Activated CD8-positive, alpha-beta memory T cell treated with anti-CD3 and anti-CD28 coated beads, Interleukin-2, amount 50 U/mL, for 24 hours (primary cell): Measurements from ENCODE around the gene C1orf232.

Experiments
- DNase-seq: peaks from one replicate; pipeline ENCODE4 v3.0.0-alpha.2; 2020; ENCODE audit errors: extremely low read depth

The C1orf232 gene

DNA sequence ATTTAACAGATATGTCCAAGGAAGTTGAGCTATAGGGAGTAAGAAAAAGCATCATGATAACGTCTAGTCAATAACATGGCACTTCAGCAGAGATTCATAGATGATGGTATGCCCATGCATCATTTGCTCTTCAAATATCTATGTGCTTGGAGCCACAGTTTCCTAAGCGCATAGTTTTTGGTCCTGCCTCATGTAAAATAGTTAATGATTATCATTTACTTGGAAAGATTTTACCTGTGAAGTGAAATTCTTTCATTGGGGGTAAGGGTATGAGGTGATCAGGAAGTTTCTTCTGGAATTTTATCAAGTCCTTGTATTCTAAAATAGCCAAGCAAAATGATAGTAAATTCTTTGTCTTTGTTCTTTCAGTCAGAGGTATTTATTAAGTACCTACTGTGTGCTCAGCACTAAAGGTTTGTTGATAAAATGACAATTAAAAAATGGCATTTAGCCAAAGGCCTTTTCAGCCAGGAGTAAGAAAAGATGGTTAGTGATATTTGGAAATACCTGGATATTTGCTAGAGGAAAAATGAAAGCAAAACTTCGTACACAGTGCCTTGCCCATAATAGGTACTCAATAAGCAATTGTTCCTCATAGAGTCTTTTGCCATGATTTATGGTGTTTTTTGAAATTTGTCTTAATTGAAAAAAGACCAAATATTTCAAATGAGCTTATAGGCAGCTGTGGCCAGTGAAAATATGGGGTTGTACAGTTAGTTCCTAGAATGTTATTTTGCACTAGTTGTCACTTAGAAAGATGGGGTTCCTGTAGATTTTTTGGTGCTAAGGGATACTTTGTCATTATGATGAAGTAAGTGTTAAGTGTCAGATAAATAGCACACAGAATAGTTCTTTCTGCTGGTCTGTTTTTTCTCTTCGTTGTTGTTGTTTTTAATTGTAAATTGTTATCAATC is 44.1 kb downstream of the C1orf232 start:
- no peak for DNase-seq

DNA sequence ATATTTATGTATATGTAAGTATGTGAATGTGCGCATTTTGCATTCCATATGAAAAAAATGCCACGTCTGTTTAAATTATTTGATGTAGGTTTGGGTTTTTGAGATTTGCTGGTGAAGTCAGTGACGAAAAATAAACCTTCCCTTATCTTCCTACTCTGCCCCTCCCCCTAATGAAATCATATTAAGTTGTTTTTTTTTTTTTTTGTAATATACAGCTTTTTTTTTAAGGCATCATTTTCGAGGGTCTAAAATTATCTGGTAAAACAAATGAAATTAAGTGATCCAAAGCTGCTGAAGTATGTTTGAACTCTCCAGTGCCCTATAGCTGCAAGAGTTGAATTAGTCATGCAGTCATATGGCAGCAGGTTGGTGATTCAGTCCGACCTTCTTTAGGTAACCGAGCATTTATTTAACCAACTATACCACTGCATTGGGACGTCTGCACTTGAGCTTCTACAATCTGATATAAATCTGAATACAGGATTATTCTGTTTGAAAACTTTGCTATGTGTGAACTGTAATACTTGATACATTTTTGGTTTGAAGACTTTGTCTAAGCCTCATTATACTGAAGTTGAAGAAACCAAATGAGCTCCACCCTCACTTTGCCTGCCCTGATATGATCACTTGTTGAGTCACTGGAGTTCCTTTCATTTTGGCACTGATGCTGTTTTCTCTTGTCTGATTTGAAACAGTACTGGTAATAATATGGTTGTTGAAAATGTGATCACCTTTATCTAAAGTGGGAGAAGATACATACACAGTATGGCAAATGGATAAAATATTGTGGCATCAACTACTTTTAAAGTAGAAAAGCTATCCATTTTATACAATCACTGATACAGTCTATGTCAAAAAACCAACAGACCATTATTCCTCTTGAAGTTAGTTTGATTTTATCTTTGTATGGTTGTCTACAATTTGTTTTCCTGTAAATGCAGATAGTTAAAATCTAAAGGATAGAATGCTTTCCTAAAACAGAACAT is 45.5 kb downstream of the C1orf232 start:
- no peak for DNase-seq

DNA sequence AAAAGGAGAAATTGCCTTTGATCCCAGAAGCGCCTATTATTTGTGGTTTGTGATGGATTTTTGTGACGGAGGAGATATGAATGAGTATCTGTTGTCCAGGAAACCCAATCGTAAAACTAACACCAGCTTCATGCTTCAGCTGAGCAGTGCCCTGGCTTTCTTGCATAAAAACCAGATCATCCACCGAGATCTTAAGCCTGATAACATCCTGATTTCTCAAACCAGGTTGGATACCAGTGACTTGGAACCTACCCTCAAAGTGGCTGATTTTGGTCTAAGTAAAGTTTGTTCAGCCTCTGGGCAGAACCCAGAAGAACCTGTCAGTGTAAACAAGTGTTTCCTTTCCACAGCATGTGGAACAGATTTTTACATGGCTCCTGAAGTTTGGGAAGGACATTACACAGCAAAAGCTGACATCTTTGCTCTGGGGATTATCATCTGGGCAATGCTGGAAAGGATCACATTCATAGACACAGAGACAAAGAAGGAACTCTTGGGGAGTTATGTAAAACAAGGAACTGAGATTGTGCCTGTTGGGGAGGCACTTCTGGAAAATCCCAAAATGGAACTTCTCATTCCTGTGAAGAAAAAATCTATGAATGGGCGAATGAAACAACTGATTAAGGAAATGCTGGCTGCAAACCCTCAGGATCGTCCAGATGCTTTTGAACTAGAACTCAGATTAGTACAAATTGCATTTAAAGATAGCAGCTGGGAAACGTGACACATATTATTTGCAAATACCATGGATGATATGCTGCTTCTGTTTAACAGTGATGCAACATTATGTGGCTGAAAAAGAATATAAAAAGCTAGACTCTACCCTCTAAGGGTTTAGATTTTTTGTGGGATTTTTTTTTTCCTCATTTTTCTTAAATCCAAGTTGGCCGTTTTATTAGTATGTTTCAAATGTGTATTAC is 46.6 kb downstream of the C1orf232 start:
- DNase-seq: no peak

DNA sequence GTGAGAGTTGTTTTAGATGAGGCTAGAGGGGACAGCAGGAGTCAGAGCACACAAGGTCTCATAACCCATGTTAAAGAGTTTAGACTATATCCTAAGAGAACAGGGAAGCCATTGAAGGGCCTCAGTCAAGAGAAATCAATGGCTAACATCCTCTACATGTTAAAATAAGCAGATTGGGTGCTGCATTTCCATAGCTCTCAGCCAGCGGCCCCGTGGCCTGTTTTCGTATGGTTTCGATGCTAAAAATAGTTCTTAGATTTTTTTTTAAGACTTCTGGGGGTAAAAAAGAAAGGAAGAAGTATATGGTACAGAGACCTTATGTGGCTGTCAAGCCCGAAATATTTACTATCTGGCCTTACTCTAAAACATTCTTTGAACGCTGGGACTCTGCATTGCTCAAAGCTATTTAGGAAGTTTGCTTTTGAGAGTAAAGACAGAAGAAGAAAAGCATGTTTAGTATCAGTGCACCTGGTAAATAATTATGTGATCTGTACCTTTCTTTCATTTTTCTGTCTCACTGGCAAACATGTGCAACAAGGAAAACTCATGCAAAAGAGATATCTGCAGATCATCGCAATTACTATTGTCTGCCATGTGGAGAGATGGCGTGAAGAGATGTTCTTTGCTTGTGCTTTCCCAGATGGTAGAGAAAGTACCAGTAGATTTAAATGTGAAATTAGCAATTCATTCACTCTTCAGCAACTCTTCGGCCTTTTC is 48.7 kb downstream of the C1orf232 start:
- DNase-seq: no peak

DNA sequence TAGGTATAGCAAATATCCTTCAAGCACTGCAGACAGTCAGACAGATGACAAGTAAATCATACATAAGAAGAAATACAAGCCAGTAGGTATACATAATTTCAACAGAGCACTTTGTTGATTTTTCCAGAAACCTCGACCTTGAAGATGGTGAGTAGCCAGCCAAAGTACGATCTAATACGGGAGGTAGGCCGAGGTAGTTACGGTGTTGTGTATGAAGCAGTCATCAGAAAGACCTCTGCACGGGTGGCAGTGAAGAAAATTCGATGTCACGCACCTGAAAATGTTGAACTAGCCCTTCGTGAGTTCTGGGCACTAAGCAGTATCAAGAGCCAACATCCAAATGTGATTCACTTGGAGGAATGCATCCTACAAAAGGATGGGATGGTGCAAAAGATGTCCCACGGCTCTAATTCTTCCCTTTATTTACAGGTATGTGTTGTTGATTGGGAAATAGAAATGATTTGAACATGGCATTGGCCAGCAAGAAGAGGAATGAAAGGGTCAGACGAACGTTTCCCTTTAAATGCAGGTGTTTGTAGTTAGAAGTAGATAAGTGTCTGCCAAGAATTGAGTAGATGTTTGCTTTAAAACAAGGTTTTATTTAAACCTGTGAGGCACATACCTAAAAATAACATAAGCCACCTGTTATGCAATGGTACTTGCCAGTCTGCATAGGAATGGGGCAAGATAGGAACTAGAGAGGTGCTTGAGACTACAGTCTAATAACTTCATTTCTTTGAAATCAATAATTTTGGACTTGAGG is 54.4 kb downstream of the C1orf232 start:
- DNase-seq: no peak
